ENCODE results near the gene ARHGAP32.

The ARHGAP32 gene

DNA sequence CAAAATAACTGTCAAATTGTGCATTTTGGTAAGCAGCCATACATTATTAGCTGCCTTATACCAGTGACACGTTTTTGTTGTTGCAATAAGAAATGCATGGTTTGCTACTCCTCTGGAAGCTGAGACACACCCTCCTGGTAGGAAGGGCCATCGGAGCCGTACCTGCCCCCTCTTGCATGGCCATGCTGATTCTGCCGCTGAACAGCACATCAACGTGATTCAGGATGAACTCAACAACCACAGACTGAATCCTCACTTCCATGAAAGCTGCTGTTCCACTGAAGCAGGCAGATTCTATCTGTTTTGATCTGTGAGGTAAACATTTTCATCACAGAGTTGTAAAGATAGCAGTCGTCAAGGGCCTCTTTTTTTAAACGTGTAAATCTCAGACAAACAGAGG lies 210.9 kb downstream of the ARHGAP32 start:
- H3K4me3 ChIP-seq (ENCODE audit: low read length) = no peak overlapping the region
- TF ChIP-seq, protein P1, sequence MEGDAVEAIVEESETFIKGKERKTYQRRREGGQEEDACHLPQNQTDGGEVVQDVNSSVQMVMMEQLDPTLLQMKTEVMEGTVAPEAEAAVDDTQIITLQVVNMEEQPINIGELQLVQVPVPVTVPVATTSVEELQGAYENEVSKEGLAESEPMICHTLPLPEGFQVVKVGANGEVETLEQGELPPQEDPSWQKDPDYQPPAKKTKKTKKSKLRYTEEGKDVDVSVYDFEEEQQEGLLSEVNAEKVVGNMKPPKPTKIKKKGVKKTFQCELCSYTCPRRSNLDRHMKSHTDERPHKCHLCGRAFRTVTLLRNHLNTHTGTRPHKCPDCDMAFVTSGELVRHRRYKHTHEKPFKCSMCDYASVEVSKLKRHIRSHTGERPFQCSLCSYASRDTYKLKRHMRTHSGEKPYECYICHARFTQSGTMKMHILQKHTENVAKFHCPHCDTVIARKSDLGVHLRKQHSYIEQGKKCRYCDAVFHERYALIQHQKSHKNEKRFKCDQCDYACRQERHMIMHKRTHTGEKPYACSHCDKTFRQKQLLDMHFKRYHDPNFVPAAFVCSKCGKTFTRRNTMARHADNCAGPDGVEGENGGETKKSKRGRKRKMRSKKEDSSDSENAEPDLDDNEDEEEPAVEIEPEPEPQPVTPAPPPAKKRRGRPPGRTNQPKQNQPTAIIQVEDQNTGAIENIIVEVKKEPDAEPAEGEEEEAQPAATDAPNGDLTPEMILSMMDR (IDR thresholded peaks at IDR 0.05; ENCODE audit: insufficient read depth, low read depth, low read length, missing control alignments) = no peak
- peak; percentile 86 for DNase-seq (ENCODE audit: low read depth)

DNA sequence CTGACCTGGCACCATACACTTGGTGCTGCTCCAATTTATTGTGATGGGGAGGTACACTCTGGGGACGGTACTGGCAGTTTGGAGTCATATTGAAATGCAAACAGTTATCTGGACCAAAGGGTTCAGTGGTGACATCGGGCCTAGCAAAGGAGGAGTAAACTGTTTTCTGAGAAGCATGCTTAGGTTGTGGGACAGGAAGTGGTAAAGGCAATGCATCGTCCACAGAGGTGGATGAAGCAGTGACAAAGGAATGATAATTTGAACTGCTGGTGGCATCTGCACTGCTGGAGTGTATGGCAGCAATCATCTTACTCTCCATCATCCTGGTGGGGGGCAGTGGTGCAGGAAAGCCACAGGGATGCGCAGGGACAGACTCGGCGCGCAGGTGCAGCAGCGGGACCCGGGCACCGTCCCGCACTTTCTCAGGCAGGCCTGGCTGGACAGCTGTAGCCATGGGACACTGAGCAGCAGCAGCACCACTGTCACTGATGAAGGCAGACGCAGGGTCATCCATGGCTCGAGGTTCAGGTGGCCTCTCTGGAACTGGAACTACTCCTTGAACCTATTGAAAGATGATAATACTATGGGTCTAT lies 221.4 kb downstream of the ARHGAP32 start:
- no peak overlapping the region for H3K4me3 ChIP-seq (ENCODE audit: low read length)
- DNase-seq (ENCODE audit: low read depth) = no peak
- TF ChIP-seq, protein P1 (IDR thresholded peaks at IDR 0.05; ENCODE audit: insufficient read depth, low read depth, low read length, missing control alignments) = no peak

DNA sequence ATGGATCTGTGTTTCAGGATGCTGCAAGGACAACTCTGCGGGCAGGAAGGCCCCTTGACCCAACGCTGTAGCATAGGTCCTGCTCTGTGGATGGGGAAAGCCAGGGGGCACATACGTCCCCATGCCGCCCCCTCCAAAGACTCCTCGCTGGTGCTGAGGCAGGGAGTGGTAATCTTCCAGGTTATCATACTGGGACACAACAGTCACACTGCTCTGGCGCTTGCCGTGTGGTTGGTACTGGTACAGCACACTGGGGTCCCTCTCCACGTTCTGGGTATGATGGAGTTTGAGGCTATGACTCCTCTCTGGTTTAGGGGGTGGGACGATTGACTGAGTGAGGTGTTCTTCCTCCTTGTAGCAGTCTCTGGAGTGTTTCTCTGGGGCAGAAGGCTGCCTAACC lies 223.2 kb downstream of the ARHGAP32 start:
- TF ChIP-seq, protein P1 (IDR thresholded peaks at IDR 0.05; ENCODE audit: insufficient read depth, low read depth, low read length, missing control alignments) = no peak

DNA sequence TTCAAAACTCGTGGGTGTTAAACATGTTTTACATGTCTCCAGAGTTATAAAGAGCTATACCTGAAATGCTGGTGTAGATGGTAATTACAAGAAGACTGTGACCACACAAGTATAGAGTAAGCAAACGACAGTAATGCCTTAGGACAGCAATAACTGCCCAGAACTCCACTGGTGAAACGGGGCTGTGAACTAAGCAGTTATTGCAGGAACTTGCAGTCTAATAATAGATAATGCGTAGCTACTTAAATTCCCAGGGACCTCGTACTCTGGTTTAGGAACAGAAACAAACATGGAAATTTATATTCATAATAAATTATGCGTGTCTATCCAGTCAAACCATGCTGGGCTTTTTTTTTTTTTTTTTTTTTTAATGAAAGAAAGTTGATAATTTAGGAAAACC lies 224.5 kb downstream of the ARHGAP32 start:
- no peak for DNase-seq (ENCODE audit: low read depth)
- H3K4me3 ChIP-seq (ENCODE audit: low read length) = no peak overlapping the region
- TF ChIP-seq, protein P1 (IDR thresholded peaks at IDR 0.05; ENCODE audit: insufficient read depth, low read depth, low read length, missing control alignments) = no peak

More for the DNA sequence above, 223.2 kb downstream of the ARHGAP32 start:
- DNase-seq (ENCODE audit: low read depth) = no peak
- H3K4me3 ChIP-seq (ENCODE audit: low read length) = no peak overlapping the region

DNA sequence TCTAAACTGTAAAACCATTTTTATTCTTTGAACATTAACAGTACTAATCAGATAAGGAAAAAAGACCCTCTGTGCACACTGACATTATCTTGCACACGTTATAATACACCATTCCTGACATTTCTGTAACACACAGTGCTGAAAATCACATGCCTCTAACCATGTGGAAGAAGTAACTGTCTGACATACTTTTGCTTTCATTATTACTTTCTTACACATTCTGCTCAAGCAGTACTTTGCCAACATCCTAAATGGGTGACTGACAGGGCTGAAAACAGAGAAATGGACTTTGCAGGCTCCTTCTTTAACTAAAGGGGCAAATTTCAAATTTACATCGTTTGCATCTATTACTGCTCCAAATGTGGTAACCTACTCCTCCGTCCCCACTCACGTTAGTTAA lies 226.6 kb downstream of the ARHGAP32 start:
- DNase-seq (ENCODE audit: low read depth) = no peak
- TF ChIP-seq, protein P1 (IDR thresholded peaks at IDR 0.05; ENCODE audit: insufficient read depth, low read depth, low read length, missing control alignments) = no peak
- H3K4me3 ChIP-seq (ENCODE audit: low read length) = no peak overlapping the region

DNA sequence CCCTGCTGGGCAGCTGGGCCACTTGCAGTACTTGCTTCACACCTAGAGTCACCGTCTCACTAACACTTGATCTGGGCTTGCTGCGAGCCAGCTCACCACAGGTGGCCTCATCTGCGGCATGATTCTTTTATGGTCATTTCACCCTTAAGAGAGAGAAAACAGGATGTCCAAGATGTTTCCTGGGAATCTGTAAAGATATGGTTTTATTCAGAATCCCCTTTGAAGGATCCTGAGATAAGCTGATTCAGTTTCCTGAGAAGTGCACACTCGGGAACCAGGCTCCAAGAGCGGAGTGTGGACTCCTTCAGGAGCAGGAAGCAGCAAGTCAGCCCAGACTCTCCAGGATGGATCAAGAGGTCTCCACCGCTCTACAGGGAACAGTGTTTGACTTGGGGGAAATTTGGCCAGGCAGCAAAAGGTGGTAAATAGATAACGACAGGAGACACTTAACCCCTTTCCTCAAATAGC lies 227.6 kb downstream of the ARHGAP32 start:
- DNase-seq (ENCODE audit: low read depth) = no peak
- TF ChIP-seq, protein P1 (IDR thresholded peaks at IDR 0.05; ENCODE audit: insufficient read depth, low read depth, low read length, missing control alignments) = no peak

DNA sequence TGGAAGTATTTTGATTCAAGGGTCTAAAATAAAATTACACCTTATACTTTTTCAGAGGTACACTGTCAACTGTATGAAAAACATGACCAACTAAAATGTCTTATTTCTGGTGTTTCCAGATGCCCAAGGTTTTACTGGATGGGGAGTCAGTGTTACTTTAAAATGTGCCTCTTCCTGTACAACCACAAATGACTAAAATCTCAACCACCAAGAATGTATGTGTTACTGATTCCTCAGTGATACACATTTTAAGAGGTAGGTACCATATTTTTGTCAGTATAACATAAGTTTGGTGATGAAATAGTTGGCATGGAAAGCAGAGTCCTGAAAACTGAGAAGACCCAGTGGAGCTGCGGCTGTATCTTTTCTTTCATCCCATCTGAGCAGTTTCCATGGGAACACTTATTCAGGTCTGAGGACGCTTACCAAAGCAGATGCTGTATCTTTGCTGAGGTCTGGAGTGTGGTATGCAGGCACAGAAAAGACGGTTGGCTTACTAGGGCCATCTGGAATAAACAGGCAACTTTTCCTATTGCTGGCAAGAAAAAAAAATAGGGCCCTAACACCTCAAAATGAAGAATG lies 228.3 kb downstream of the ARHGAP32 start:
- no peak for DNase-seq (ENCODE audit: low read depth)
- TF ChIP-seq, protein P1 (IDR thresholded peaks at IDR 0.05; ENCODE audit: insufficient read depth, low read depth, low read length, missing control alignments) = no peak
- no peak overlapping the region for H3K4me3 ChIP-seq (ENCODE audit: low read length)

More for the DNA sequence above, 227.6 kb downstream of the ARHGAP32 start:
- H3K4me3 ChIP-seq (ENCODE audit: low read length) = no peak overlapping the region
